Measurements from ENCODE around the gene DOC2B. TPM values are rescaled to one million over a fixed set of nuclear protein-coding genes. Genes with fewer than 3 reads are reported as not detected.

The DOC2B gene
- total RNA-seq, 1 experiment from 2014 or later = 1.5 TPM

- no peak for DNase-seq (ENCODE audit: low read depth, low spot score)
- Histone ChIP-seq H3K4me3 (ENCODE audit: low read depth in 2 of 2, low read length in 2 of 2) (no peak overlapping the region), H3K27ac (ENCODE audit: low read length) (no peak overlapping the region), H3K36me3 (ENCODE audit: control insufficient read depth, insufficient read depth, low read length) (no peaks in the 10 kb centered on the region), H3K4me1 (ENCODE audit: control insufficient read depth, insufficient read depth, low read length) (no peaks in the 10 kb centered on the region), H3K27me3 (ENCODE audit: control insufficient read depth, insufficient read depth, low read length) (no peaks in the 10 kb centered on the region), H3K9me3 (ENCODE audit: control insufficient read depth, insufficient read depth, low read depth, low read length) (no peaks in the 10 kb centered on the region)
- POLR2A ChIA-PET = interaction anchor here (0.6 kb wide), 1 partner anchor 440 kb away, joined by 4 read pairs; no protein-coding TSS in a partner anchor
- BruUV-seq (replicated peaks) = no TSS peak
- no peak for TF ChIP-seq CTCF (IDR thresholded peaks at IDR 0.05)
- no peak for TF ChIP-seq REST (IDR thresholded peaks at IDR 0.05; ENCODE audit: insufficient read depth in 1 of 2, low read depth in 2 of 2, low read length in 1 of 2)
- TF ChIP-seq TCF7L2 (IDR thresholded peaks at IDR 0.05; ENCODE audit: low read depth, low read length) = no peak
- no peak for TF ChIP-seq POLR2AphosphoS5 (IDR thresholded peaks at IDR 0.05; ENCODE audit: low read depth, low read length)
- intact Hi-C loops (cut with micrococcal nuclease; ENCODE audit: unreplicated experiment) = no loop called here
- ATAC-seq = no peak
- in situ Hi-C loops (cut with HindIII; ENCODE audit: low pct_unique_long_range_greater_than_20kb, low sequenced_read_pairs) = no loop called here
- CTCF ChIA-PET = no interaction called here
Observed at GRCh38 chr17:156094-156621, 25.3 kb downstream of the DOC2B start.

GRCh38 chr17:155576-155975 lies 25.9 kb downstream of the DOC2B start:
- no peaks in the 10 kb centered on the region for H3K36me3 ChIP-seq (ENCODE audit: control insufficient read depth, insufficient read depth, low read length)
- no peak overlapping the region for H3K27ac ChIP-seq (ENCODE audit: low read length)
- ChIA-PET POLR2A (no interaction called here), CTCF (no interaction called here)
- intact Hi-C loops (cut with micrococcal nuclease; ENCODE audit: unreplicated experiment) (no loop called here), in situ Hi-C loops (cut with HindIII; ENCODE audit: low pct_unique_long_range_greater_than_20kb, low sequenced_read_pairs) (no loop called here)
- BruUV-seq (replicated peaks) = no TSS peak
- H3K4me3 ChIP-seq (ENCODE audit: low read depth in 2 of 2, low read length in 2 of 2) = no peak overlapping the region
- H3K4me1 ChIP-seq (ENCODE audit: control insufficient read depth, insufficient read depth, low read length) = no peaks in the 10 kb centered on the region
- DNase-seq (ENCODE audit: low read depth, low spot score) (no peak), ATAC-seq (no peak)
- H3K27me3 ChIP-seq (ENCODE audit: control insufficient read depth, insufficient read depth, low read length) = no peaks in the 10 kb centered on the region
- H3K9me3 ChIP-seq (ENCODE audit: control insufficient read depth, insufficient read depth, low read depth, low read length) = no peaks in the 10 kb centered on the region
- TF ChIP-seq REST (IDR thresholded peaks at IDR 0.05; ENCODE audit: insufficient read depth in 1 of 2, low read depth in 2 of 2, low read length in 1 of 2) = no peak
- no peak for TF ChIP-seq CTCF (IDR thresholded peaks at IDR 0.05)
- no peak for TF ChIP-seq SIN3A (IDR thresholded peaks at IDR 0.05; ENCODE audit: borderline replicate concordance, insufficient read depth, low read depth, low read length)
- TF ChIP-seq TCF7L2 (IDR thresholded peaks at IDR 0.05; ENCODE audit: low read depth, low read length) = no peak
- no peak for TF ChIP-seq POLR2AphosphoS5 (IDR thresholded peaks at IDR 0.05; ENCODE audit: low read depth, low read length)
